ENCODE data around the gene KIF12.

KIF12 gene

DNA sequence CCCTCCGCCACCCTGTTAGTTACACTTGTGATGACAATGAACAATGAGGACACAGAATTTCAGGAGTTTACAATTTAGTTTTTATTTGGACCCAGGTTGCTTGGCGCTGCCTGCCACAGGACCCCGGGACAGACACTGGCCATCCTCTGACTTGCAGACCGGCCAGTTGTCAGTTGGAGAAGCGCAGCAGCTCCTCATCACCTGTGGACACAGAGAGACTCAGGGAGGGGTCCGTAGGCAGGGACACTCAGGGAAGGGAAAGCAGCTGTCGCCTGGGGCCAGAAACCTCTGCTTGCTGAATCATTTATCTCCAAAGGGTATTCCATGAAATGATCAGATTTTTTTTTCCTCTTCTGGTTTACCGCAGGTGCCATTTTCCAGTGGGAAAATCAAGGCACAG is 39.0 kb downstream of the KIF12 start:
- no peak for TF ChIP-seq PAX5 (IDR thresholded peaks at IDR 0.05; ENCODE audit: insufficient read depth, low read length, severe bottlenecking)
- no peak for TF ChIP-seq TAF1 (IDR thresholded peaks at IDR 0.05; ENCODE audit: low read depth, low read length)
- TF ChIP-seq POLR2A (IDR thresholded peaks at IDR 0.05; ENCODE audit: low read depth, low read length) = no peak
- no peak for TF ChIP-seq SPI1 (IDR thresholded peaks at IDR 0.05; ENCODE audit: low read depth, low read length)
- TF ChIP-seq POU2F2 (IDR thresholded peaks at IDR 0.05; ENCODE audit: low read depth, low read length) = no peak
- TF ChIP-seq POLR2AphosphoS5 (IDR thresholded peaks at IDR 0.05; ENCODE audit: low read depth, low read length) = no peak
- no peak for FAIRE-seq
- DNase-seq (ENCODE audit: insufficient read length, low spot score) = no peak

DNA sequence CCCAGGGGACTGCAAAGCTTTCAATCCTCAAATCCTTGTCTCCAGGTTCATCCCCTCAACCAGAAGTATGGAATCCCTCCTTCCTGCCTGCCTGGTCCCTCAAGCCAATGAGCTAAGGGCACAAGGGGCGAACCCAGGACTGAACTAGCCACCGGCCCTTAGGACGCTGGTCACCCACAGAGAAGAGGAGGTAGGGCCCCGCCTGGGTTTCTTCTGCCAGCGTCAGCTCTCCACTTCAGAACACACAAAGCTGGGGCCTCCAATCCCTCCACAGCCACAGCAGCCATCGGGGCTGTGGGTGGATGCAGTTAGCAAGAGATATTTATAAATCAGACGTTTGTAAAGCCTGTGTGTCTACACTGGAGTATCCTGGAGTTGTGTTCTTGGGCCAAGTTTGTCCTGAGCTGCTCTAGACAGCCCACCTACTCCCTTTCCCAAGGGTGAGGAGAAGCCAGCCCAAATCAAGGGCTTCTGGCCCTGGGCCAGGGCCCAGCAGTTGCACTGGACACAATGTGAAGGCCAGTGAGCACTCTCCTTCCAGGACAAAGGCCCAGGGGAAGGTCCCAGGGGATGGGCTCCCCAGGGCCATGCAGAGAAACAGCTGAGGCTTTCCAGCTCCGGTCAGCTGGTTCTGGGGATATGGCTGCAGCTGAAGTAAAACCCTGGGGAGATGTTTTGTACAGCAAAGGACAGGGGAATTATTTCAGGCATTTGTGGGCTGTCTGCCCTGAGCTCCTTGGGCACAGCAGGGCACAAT is 39.9 kb downstream of the KIF12 start:
- DNase-seq (ENCODE audit: insufficient read length, low spot score) = no peak
- TF ChIP-seq POLR2AphosphoS5 (IDR thresholded peaks at IDR 0.05; ENCODE audit: low read depth, low read length) (no peak), SPI1 (IDR thresholded peaks at IDR 0.05; ENCODE audit: low read depth, low read length) (no peak), POU2F2 (IDR thresholded peaks at IDR 0.05; ENCODE audit: low read depth, low read length) (no peak), TAF1 (IDR thresholded peaks at IDR 0.05; ENCODE audit: low read depth, low read length) (no peak), POLR2A (IDR thresholded peaks at IDR 0.05; ENCODE audit: low read depth, low read length) (no peak), PAX5 (IDR thresholded peaks at IDR 0.05; ENCODE audit: insufficient read depth, low read length, severe bottlenecking) (no peak)
- no peak for FAIRE-seq

GRCh38 chr9:114058688-114059046 is 40.4 kb downstream of the KIF12 start:
- TF ChIP-seq POU2F2 (IDR thresholded peaks at IDR 0.05; ENCODE audit: low read depth, low read length) = no peak
- TF ChIP-seq SPI1 (IDR thresholded peaks at IDR 0.05; ENCODE audit: low read depth, low read length) = no peak
- no peak for TF ChIP-seq POLR2A (IDR thresholded peaks at IDR 0.05; ENCODE audit: low read depth, low read length)
- TF ChIP-seq POLR2AphosphoS5 (IDR thresholded peaks at IDR 0.05; ENCODE audit: low read depth, low read length) = no peak
- no peak for TF ChIP-seq TAF1 (IDR thresholded peaks at IDR 0.05; ENCODE audit: low read depth, low read length)
- no peak for TF ChIP-seq PAX5 (IDR thresholded peaks at IDR 0.05; ENCODE audit: insufficient read depth, low read length, severe bottlenecking)
- DNase-seq (ENCODE audit: insufficient read length, low spot score) (no peak), FAIRE-seq (no peak)

- FAIRE-seq = no peak
- TF ChIP-seq TAF1 (IDR thresholded peaks at IDR 0.05; ENCODE audit: low read depth, low read length) = no peak
- TF ChIP-seq POLR2A (IDR thresholded peaks at IDR 0.05; ENCODE audit: low read depth, low read length) = no peak
- no peak for TF ChIP-seq POLR2AphosphoS5 (IDR thresholded peaks at IDR 0.05; ENCODE audit: low read depth, low read length)
- TF ChIP-seq SPI1 (IDR thresholded peaks at IDR 0.05; ENCODE audit: low read depth, low read length) = no peak
- no peak for TF ChIP-seq POU2F2 (IDR thresholded peaks at IDR 0.05; ENCODE audit: low read depth, low read length)
- TF ChIP-seq PAX5 (IDR thresholded peaks at IDR 0.05; ENCODE audit: insufficient read depth, low read length, severe bottlenecking) = no peak
- no peak for DNase-seq (ENCODE audit: insufficient read length, low spot score)
Measured at GRCh38 chr9:114057161-114057885, 41.8 kb downstream of the KIF12 start.

GRCh38 chr9:114056527-114056926 is 42.6 kb downstream of the KIF12 start:
- DNase-seq (ENCODE audit: insufficient read length, low spot score) (no peak), FAIRE-seq (no peak)
- TF ChIP-seq TAF1 (IDR thresholded peaks at IDR 0.05; ENCODE audit: low read depth, low read length) (no peak), POLR2A (IDR thresholded peaks at IDR 0.05; ENCODE audit: low read depth, low read length) (no peak), SPI1 (IDR thresholded peaks at IDR 0.05; ENCODE audit: low read depth, low read length) (no peak)

DNA sequence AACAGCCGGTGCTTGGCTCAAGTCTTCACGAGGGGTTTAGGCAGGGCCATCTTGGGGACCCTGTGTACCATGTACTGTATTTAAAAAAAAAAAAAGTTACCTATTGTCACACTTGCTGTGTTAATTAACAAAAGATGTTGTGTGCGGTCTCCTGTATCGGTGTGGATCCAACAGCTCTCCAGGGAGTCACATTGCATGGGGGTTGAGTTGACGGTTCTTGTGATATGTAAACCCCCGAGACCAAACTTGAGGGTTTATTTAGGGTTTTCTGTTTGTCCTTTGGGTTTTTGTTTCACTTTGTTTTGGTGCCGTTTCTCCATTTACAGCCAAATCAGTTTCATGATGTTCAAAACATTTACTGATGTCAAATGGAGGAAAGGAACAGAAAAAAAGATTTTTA is 43.2 kb downstream of the KIF12 start:
- TF ChIP-seq POLR2A (IDR thresholded peaks at IDR 0.05; ENCODE audit: low read depth, low read length) (no peak), POU2F2 (IDR thresholded peaks at IDR 0.05; ENCODE audit: low read depth, low read length) (no peak), PAX5 (IDR thresholded peaks at IDR 0.05; ENCODE audit: insufficient read depth, low read length, severe bottlenecking) (no peak), POLR2AphosphoS5 (IDR thresholded peaks at IDR 0.05; ENCODE audit: low read depth, low read length) (no peak), TAF1 (IDR thresholded peaks at IDR 0.05; ENCODE audit: low read depth, low read length) (no peak), SPI1 (IDR thresholded peaks at IDR 0.05; ENCODE audit: low read depth, low read length) (no peak)
- no peak for DNase-seq (ENCODE audit: insufficient read length, low spot score)
- no peak for FAIRE-seq

DNA sequence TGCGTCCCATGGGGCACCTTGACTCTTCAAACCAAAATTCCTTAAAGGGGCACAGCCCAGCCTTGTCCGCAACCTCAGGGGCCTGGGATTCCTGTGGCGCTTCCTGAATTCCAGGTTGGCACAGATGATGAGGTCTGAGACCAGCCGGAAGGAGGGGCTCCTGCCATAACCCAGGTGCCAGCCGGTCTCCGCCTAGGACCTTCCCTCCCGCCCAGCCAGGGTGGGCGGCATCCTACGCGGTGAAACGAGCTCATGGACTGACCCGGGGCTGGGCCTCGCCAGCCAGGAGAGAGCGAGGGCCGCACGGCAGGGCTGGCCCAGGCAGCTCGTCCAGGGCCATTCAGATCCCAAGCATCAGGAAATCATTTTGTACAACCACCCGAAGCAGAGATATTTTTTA is 44.0 kb downstream of the KIF12 start:
- TF ChIP-seq POU2F2 (IDR thresholded peaks at IDR 0.05; ENCODE audit: low read depth, low read length) = no peak
- TF ChIP-seq PAX5 (IDR thresholded peaks at IDR 0.05; ENCODE audit: insufficient read depth, low read length, severe bottlenecking) = no peak
- no peak for TF ChIP-seq POLR2A (IDR thresholded peaks at IDR 0.05; ENCODE audit: low read depth, low read length)
- no peak for TF ChIP-seq SPI1 (IDR thresholded peaks at IDR 0.05; ENCODE audit: low read depth, low read length)
- no peak for TF ChIP-seq POLR2AphosphoS5 (IDR thresholded peaks at IDR 0.05; ENCODE audit: low read depth, low read length)
- no peak for TF ChIP-seq TAF1 (IDR thresholded peaks at IDR 0.05; ENCODE audit: low read depth, low read length)
- no peak for FAIRE-seq
- no peak for DNase-seq (ENCODE audit: insufficient read length, low spot score)

- no peak for DNase-seq (ENCODE audit: insufficient read length, low spot score)
- no peak for TF ChIP-seq SPI1 (IDR thresholded peaks at IDR 0.05; ENCODE audit: low read depth, low read length)
- no peak for TF ChIP-seq POLR2A (IDR thresholded peaks at IDR 0.05; ENCODE audit: low read depth, low read length)
- TF ChIP-seq PAX5 (IDR thresholded peaks at IDR 0.05; ENCODE audit: insufficient read depth, low read length, severe bottlenecking) = no peak
- no peak for TF ChIP-seq POU2F2 (IDR thresholded peaks at IDR 0.05; ENCODE audit: low read depth, low read length)
- FAIRE-seq = no peak
Measured at GRCh38 chr9:114054191-114054690, 44.9 kb downstream of the KIF12 start.

DNA sequence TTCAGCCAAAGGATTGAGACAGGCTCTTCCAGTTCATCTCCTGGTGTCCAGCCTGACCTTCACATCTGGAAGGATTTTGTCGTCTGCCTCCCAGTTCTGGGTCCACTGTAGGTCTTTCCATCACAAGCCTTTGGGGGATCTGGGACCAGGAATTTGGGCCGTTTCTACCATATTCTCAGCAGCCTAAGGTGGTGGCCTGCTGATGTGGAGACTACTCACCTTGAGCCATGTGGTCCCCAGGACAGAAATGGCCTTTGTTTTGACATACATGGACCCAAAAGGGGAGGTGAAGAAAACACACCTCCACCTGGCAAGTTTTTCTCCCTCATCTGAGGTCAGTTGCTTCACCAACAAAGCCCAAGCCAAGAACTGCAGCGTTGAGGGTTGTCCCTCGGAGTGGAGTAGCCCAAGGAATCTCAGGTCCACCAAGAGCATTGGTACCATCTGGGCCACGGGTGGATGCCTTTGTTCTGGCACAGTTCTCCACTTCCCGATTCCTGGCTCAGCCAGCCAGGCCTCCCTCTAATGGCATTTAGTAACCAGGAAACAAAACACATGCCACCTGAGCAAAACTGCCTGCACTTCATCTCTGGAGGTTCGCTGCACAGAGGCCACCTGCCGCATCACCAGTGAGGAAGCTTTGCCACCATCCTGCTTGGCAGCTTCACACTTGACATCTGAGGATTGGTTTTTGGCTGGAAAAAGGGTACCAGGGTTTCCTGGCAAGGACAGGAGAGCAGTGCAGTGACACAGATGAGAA is 45.7 kb downstream of the KIF12 start:
- no peak for FAIRE-seq
- no peak for DNase-seq (ENCODE audit: insufficient read length, low spot score)
- TF ChIP-seq SPI1 (IDR thresholded peaks at IDR 0.05; ENCODE audit: low read depth, low read length) (no peak), PAX5 (IDR thresholded peaks at IDR 0.05; ENCODE audit: insufficient read depth, low read length, severe bottlenecking) (no peak), TAF1 (IDR thresholded peaks at IDR 0.05; ENCODE audit: low read depth, low read length) (no peak), POLR2AphosphoS5 (IDR thresholded peaks at IDR 0.05; ENCODE audit: low read depth, low read length) (no peak), POU2F2 (IDR thresholded peaks at IDR 0.05; ENCODE audit: low read depth, low read length) (no peak), POLR2A (IDR thresholded peaks at IDR 0.05; ENCODE audit: low read depth, low read length) (no peak)

All from GM12891 (cell line).